ENCODE measurements around the gene CATSPERD. TPM values are rescaled to one million over a fixed set of nuclear protein-coding genes. Genes with fewer than 3 reads are reported as not detected.

The CATSPERD gene
- not detected for total RNA-seq
- polyA plus RNA-seq (2013, experiment 1 of 2), result not detected
- polyA plus RNA-seq (2013, experiment 2 of 2), result not detected
- total RNA-seq, result 0 to 0.96 (median 0.10) reads per million in 172 experiments

DNA sequence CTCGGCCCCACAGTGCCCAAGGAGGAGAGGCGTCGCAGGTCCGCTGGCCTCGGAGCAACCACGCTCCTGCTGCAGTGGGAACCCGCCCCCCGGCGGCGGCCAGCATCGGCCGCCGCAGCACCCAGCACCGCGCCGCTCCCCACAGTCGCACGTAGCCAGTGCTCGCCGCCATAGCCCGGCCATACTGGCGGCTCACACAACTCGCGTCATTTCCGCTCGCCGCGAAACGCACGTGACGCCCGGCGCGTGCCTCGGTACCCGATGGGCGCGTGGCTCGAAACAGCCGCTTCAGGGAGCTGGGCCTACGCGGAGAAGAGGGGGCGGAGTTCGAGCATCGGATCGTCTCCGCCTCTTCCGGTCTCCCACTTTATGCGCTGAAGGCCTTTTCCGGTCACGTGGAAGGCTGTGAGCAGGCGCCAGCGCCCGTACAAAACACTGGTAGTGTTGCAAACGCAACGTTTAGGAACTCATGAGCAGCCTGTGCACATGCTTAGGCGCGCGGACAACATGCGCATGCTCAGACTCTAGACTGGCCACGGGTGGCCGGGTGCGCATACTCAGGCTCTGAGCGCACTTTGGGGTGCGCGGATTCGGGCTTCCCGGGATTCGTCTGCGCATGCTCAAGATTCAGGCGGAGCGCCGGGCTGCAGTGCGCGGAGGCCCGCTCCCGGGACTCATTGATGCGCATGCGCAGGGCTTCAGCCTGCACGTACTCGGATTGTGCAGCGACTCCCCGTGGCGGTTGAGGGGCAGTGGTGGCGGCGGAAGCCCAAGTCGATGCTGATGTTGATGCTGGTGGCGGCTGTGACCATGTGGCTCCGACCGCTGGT lies at the start of gene CATSPERD, which contains the start of gene LONP1:
Gene CATSPERD (plus strand): TSS at position 677 of the 830 bp plus-strand sequence. CDS start 101 bp downstream, at position 778.
Gene LONP1 (minus strand): TSS at position 186 of the 830 bp plus-strand sequence. CDS start 14 bp downstream, at position 172.
- no peaks in the 10 kb centered on the region for H3K9me3 ChIP-seq (ENCODE audit: control insufficient read depth in 1 of 2, insufficient read depth in 1 of 2, low read length in 2 of 2)
- peak; percentile 95 to 100 (median 98) for DNase-seq
- Mint-ChIP-seq H3K36me3 (ENCODE audit: low read depth) (peaks cover 21% of the 10 kb centered on the region), H3K4me1 (ENCODE audit: low read depth) (peaks cover 26% of the 10 kb centered on the region), H3K27me3 (no peaks in the 10 kb centered on the region), H3K4me3 (peak within 1 kb of the TSS; percentile 94), H3K27ac (peak within 1 kb of the TSS; percentile 96), H3K9me3 (no peaks in the 10 kb centered on the region)
- H3K36me3 ChIP-seq (ENCODE audit: insufficient read depth, low read length), result peaks cover 14% of the 10 kb centered on the region
- peak within 1 kb of the TSS; percentile 82 to 88 for H3K27ac ChIP-seq (ENCODE audit: low read depth in 1 of 2, low read length in 2 of 2)
- peak within 1 kb of the TSS; percentile 69 for H3K4me3 ChIP-seq (ENCODE audit: low read length)
- intact Hi-C loops (cut with DNase I, micrococcal nuclease), result loop anchor here (1.0 to 2.0 kb wide), 5 partner anchors 30 to 97 kb away; partner anchors contain the start of genes MICOS13 (in 2 of the 2), RPL36 (in 2 of the 2), DUS3L (in 1 of the 2) and SAFB (in 1 of the 2)
- CTCF ChIA-PET, result interaction anchor here (1.5 to 3.4 kb wide), 5 partner anchors 30 to 929 kb away, joined by 6 to 20 read pairs (median 7); partner anchors contain the start of genes FEM1A, NRTN, RPL36 and SAFB
- TF ChIP-seq CTCF (IDR thresholded peaks at IDR 0.05), result peak; percentile 83
- H3K27me3 ChIP-seq (ENCODE audit: control insufficient read depth in 1 of 2, insufficient read depth in 2 of 2, low read length in 2 of 2), result no peaks in the 10 kb centered on the region
- peaks cover 34% of the 10 kb centered on the region for H3K4me1 ChIP-seq (ENCODE audit: insufficient read depth, low read length)
- POLR2A ChIA-PET, result interaction anchor here (0.6 to 2.2 kb wide), 27 partner anchors 9 to 1958 kb away, joined by 3 to 37 read pairs (median 5); partner anchors contain the start of genes CHAF1A, CLPP, DPP9 and DUS3L
- peak; percentile 86 for ATAC-seq (ENCODE audit: poor library complexity)

- DNase-seq, result no peak
- Mint-ChIP-seq H3K36me3 (ENCODE audit: low read depth) (peaks cover 26% of the 10 kb centered on the region), H3K4me1 (ENCODE audit: low read depth) (no peaks in the 10 kb centered on the region), H3K9me3 (no peaks in the 10 kb centered on the region), H3K4me3 (no peak overlapping the region), H3K27me3 (no peaks in the 10 kb centered on the region), H3K27ac (no peak overlapping the region)
- ATAC-seq (ENCODE audit: poor library complexity), result no peak
- no peaks in the 10 kb centered on the region for H3K4me1 ChIP-seq (ENCODE audit: insufficient read depth, low read length)
- ChIA-PET POLR2A (interaction anchor here (1.6 kb wide), 1 partner anchor 18 kb away, joined by 5 read pairs; the partner anchor contains the start of gene RPL36), CTCF (no interaction called here)
- intact Hi-C loops (cut with DNase I, micrococcal nuclease), result no loop called here
- no peaks in the 10 kb centered on the region for H3K9me3 ChIP-seq (ENCODE audit: control insufficient read depth in 1 of 2, insufficient read depth in 1 of 2, low read length in 2 of 2)
- H3K27me3 ChIP-seq (ENCODE audit: control insufficient read depth in 1 of 2, insufficient read depth in 2 of 2, low read length in 2 of 2), result no peaks in the 10 kb centered on the region
- TF ChIP-seq CTCF (IDR thresholded peaks at IDR 0.05), result no peak
- H3K4me3 ChIP-seq (ENCODE audit: low read length), result no peak overlapping the region
- peaks cover 33% of the 10 kb centered on the region for H3K36me3 ChIP-seq (ENCODE audit: insufficient read depth, low read length)
- H3K27ac ChIP-seq (ENCODE audit: low read depth in 1 of 2, low read length in 2 of 2), result no peak overlapping the region
Measured at GRCh38 chr19:5671600-5671999, 48.8 kb upstream of the CATSPERD start.

DNA sequence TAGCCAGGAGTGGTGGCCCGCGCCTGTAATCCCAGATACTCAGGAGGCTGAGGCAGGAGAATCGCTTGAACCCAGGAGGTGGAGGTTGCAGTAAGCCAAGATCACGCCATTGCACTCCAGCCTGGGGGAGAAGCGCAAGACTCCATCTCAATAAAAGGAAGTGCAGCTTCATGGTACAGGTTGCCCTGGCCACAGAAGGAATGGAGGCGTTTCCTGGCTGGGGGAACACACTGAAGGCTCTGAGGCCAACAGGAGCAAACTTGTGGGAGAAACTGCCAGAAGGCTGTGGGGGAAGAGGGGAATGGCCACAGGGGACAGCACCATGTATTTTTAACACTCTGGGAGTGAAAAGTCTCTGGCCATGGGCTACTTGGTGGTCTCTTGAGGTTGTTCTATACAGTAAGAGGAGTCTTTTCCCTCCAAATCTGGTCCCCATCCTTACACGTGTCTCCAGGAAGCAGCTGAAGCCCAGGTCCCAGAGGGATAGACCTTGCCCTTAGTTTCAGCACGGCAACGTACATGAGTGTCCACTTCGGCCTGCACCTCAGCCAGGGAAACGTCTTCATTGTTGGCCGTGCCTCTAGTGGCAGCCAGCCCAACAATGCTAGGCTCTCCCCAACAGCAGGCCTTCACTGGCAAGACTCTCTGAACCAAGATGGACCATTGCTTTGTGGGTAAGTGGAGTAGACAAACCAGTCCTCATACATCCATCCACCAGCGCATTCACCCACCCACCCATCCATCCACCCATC lies 47.6 kb upstream of the CATSPERD start:
- H3K36me3 ChIP-seq (ENCODE audit: insufficient read depth, low read length), result peaks cover 20% of the 10 kb centered on the region
- no peaks in the 10 kb centered on the region for H3K4me1 Mint-ChIP-seq (ENCODE audit: low read depth)
- ATAC-seq (ENCODE audit: poor library complexity), result no peak
- no peaks in the 10 kb centered on the region for H3K27me3 Mint-ChIP-seq
- peaks cover 14% of the 10 kb centered on the region for H3K36me3 Mint-ChIP-seq (ENCODE audit: low read depth)
- H3K9me3 Mint-ChIP-seq, result no peaks in the 10 kb centered on the region
- TF ChIP-seq CTCF (IDR thresholded peaks at IDR 0.05), result no peak
- H3K4me3 ChIP-seq (ENCODE audit: low read length), result no peak overlapping the region
- intact Hi-C loops (cut with DNase I, micrococcal nuclease), result no loop called here
- no peak for DNase-seq
- no peaks in the 10 kb centered on the region for H3K27me3 ChIP-seq (ENCODE audit: control insufficient read depth in 1 of 2, insufficient read depth in 2 of 2, low read length in 2 of 2)
- CTCF ChIA-PET, result no interaction called here
- H3K4me3 Mint-ChIP-seq, result no peak overlapping the region
- POLR2A ChIA-PET, result no interaction called here
- no peak overlapping the region for H3K27ac ChIP-seq (ENCODE audit: low read depth in 1 of 2, low read length in 2 of 2)
- H3K4me1 ChIP-seq (ENCODE audit: insufficient read depth, low read length), result no peaks in the 10 kb centered on the region
- H3K9me3 ChIP-seq (ENCODE audit: control insufficient read depth in 1 of 2, insufficient read depth in 1 of 2, low read length in 2 of 2), result no peaks in the 10 kb centered on the region
- H3K27ac Mint-ChIP-seq, result no peak overlapping the region

All from CD4-positive, alpha-beta T cell (primary cell).